ENCODE measurements around the gene IL36A.

DNA sequence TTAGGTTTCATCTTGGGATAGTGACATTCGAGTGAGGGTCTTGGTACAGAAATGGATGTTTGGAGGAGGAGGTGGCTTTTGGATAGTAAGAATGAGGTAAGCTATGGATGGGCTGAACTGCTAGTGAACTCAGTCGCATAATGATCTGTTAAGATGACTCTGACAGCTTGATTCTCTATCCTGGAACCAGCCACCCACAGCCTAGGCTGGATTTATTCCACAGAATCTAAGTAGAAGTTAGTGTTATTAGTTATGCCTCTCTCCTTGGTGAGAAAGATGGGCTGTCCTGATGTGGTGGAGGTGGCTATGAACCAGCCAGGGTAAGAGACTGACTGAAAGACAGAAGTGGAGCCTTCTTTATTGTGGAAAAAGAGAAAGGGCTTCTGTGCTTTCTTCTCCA is 22.4 kb downstream of the IL36A start:
- TF ChIP-seq, protein P1, sequence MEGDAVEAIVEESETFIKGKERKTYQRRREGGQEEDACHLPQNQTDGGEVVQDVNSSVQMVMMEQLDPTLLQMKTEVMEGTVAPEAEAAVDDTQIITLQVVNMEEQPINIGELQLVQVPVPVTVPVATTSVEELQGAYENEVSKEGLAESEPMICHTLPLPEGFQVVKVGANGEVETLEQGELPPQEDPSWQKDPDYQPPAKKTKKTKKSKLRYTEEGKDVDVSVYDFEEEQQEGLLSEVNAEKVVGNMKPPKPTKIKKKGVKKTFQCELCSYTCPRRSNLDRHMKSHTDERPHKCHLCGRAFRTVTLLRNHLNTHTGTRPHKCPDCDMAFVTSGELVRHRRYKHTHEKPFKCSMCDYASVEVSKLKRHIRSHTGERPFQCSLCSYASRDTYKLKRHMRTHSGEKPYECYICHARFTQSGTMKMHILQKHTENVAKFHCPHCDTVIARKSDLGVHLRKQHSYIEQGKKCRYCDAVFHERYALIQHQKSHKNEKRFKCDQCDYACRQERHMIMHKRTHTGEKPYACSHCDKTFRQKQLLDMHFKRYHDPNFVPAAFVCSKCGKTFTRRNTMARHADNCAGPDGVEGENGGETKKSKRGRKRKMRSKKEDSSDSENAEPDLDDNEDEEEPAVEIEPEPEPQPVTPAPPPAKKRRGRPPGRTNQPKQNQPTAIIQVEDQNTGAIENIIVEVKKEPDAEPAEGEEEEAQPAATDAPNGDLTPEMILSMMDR (IDR thresholded peaks at IDR 0.05): no peak
- TF ChIP-seq POLR2A (IDR thresholded peaks at IDR 0.05): no peak
